Measurements from ENCODE around the gene CBR1.

The CBR1 gene

DNA sequence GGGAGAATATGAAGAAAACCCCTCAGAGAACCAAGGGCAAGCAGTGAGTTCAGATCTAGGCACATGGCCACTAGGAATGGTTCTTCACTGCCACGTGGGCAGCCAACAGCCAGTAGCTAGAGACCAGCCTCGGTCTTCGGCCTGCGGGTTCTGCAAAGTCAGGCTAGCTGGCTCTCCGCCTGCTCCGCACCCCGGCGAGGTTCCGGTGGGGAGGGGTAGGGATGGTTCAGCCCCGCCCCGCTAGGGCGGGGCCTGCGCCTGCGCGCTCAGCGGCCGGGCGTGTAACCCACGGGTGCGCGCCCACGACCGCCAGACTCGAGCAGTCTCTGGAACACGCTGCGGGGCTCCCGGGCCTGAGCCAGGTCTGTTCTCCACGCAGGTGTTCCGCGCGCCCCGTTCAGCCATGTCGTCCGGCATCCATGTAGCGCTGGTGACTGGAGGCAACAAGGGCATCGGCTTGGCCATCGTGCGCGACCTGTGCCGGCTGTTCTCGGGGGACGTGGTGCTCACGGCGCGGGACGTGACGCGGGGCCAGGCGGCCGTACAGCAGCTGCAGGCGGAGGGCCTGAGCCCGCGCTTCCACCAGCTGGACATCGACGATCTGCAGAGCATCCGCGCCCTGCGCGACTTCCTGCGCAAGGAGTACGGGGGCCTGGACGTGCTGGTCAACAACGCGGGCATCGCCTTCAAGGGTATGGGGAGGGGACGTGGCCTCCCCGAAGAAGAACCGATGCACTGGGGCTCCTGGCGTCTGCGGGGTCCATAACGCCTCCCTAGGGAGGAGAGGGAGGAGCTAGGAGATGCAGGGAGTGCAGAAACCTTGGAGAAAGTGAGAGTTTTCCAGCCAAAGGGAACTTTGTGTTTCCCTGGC, at the start of gene CBR1:
Gene CBR1, plus strand, starts transcription at position 312 of the 871 bp plus-strand sequence. Its CDS starts 92 bp downstream, at position 404.
- DNase-seq: peak; percentile 63 to 98 (median 95)

- DNase-seq: no peak
These were observed 48.5 kb upstream of the CBR1 start for GRCh38 chr21:36021251-36021837.

- no peak for DNase-seq
These were observed 47.3 kb upstream of the CBR1 start for GRCh38 chr21:36022427-36023091.

GRCh38 chr21:36023092-36023480, 46.7 kb upstream of the CBR1 start:
- DNase-seq: no peak

GRCh38 chr21:36024782-36025181, 45.0 kb upstream of the CBR1 start:
- DNase-seq: no peak

DNA sequence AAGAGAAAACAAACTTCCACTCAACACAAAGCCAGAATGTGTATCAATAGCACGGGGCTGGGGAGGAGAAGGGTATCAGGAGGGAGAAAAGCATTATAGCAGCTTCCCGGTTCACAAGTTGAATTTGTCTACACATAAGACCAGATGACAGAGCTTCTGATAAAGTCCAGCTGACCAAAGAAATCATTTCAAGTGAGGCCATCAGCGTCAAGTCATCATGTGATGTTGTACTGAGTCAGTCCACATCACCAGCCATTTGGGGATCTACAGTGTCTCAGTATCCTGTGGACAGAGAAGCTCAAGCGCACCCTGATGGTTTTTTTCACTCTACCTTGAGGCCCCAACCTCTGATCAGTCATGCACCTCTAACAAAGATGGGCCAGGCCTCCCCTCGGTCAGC, 42.5 kb upstream of the CBR1 start:
- DNase-seq: no peak

GRCh38 chr21:36028127-36029069, 41.4 kb upstream of the CBR1 start:
- DNase-seq: peak in 56 of 58 donors; percentile 4 to 81 (median 50)

DNA sequence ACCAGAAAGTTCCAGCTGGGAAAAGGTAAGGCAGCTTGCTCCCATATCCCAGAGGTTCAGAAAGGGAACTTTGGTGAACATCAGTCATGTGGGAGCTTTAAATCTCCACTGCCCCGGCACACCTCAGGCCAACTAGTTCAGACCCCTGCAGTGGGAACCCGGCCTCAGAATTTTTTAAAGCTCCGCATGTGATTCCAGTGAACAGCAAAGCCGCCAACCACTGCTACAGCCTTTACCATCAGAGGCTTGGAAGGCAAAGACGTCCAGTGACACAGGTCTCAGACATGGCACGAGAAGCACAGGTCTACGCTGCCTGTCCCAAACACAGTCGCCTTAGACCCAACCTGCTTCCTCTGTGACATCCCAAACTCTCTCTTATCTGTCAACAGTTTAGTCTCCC, 40.5 kb upstream of the CBR1 start:
- DNase-seq: no peak

GRCh38 chr21:36030581-36031189, 39.1 kb upstream of the CBR1 start:
- DNase-seq: no peak

- DNase-seq: no peak
These were observed 37.0 kb upstream of the CBR1 start for GRCh38 chr21:36032647-36033406.

- DNase-seq: no peak
These were observed 35.5 kb upstream of the CBR1 start for GRCh38 chr21:36034211-36034913.

- DNase-seq: no peak
These were observed 34.4 kb upstream of the CBR1 start for GRCh38 chr21:36035381-36035791.

DNA sequence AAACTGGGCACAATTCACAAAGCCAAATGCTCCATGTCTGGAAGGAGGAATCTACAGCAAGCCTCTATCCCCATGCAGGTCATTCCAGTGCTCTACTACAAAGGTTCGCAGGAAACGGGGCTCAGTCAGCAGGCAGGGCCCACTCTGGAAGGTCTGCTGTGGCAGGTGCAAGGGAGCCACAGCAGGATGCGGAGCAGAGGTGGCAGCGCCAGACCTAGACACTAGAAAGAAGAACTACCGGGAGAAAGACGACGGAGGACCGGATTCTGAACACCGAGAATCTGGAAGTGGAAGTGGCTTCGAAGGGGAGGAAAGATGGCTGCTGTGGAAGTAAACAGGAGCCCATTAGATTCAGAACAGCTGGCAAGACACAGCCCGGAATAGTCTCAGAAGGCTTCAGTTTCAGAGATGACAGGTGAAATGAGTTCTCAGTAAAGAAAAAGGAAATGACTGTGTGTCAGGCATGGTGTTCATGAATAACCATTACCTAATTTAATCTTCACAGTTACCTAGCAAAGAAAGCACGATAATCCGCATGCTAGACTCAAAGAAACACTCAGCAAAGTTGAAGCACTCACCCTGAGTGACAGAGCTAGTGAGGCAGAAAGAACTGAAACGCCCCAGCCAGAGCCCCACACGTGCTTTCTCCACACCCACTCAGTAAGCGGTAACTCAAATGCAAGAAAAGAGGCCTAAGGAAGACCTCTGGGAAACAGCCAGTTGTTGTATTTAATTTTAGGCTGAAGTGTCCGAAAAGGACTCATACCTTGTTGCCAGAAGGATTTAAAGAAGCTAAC, 30.9 kb upstream of the CBR1 start:
- peak in 1 of 58 donors; percentile 4 for DNase-seq

GRCh38 chr21:36039861-36040260, 30.0 kb upstream of the CBR1 start:
- DNase-seq: no peak

GRCh38 chr21:36040389-36040788, 29.4 kb upstream of the CBR1 start:
- no peak for DNase-seq

- DNase-seq: no peak
These were observed 27.9 kb upstream of the CBR1 start for GRCh38 chr21:36041910-36042309.

DNA sequence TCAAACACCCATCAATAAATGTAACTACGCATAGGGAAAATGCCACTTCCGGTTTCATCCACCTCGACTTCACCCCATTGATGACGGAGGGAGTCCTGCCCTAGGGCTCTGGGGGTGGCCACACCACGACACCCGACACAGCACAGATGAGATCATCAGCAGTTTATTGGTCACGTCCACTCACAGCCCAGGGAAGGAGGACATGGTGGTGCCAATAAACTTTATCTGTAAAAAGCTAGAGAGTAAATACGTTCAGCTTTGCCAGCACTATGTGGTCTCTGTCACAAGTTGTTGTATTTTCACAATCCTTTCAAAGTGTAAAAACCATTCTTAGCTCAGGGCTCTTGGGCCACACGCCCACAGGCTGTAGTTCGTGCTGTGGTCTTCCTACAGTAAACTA, 25.8 kb upstream of the CBR1 start:
- DNase-seq: no peak

DNA sequence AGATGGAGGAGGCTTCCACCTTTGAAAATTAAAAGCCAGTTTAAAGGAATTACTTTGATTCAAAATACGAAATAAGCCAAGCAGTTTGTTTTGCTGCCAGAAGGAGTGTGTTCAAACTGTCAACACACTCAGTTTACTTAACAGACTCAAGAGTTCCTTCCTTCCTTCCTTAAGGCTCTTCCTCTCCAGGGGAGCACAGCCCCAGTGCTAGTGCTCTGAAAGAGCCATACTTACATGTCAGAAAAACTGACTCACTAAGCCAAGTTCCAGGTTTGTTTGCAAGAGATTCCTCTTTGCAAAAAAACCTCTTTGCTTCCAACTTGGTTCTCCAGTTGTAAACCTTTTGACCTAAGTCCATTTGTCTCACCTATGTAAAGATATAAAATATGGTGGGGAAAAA, 23.8 kb upstream of the CBR1 start:
- no peak for DNase-seq
